ENCODE data around the gene VWA5B1. TPM values are rescaled to one million over a fixed set of nuclear protein-coding genes. Genes with fewer than 3 reads are reported as not detected.

The VWA5B1 gene
- 10 to 100 TPM in 1 of 2 donors, 1 to 10 TPM in 1; 2.2 to 10.4 TPM for total RNA-seq
- 1 to 10 TPM; 4.5 to 6.1 TPM for polyA plus RNA-seq (ENCODE audit: insufficient read length in 2 of 2)
- long read RNA-seq, donor 1 = 0 reads
- long read RNA-seq, donor 2 = 0 reads
- long read RNA-seq, donor 3 = 0 reads
- long read RNA-seq, donor 4 = 0 reads

GRCh38 chr1:20290624-20291597 is at the start of gene VWA5B1:
VWA5B1 (plus strand) TSS chr1:20290875; CDS start chr1:20310602, 19,727 bp downstream.
- H3K4me3 ChIP-seq (ENCODE audit: low read depth, low read length) = peak within 1 kb of the TSS; percentile 11
- H3K27ac ChIP-seq (ENCODE audit: low read depth, low read length) = no peak within 1 kb of the TSS
- H3K9me3 ChIP-seq (ENCODE audit: control insufficient read depth, insufficient read depth, low read length) = no peaks in the 10 kb centered on the region
- peaks cover 22% of the 10 kb centered on the region for H3K4me1 ChIP-seq (ENCODE audit: control insufficient read depth, insufficient read depth, low read length)
- H3K36me3 ChIP-seq (ENCODE audit: control insufficient read depth, insufficient read depth, low read length) = no peaks in the 10 kb centered on the region
- H3K27me3 ChIP-seq (ENCODE audit: control insufficient read depth, insufficient read depth, low read length) = peaks cover 7% of the 10 kb centered on the region
- WGBS (ENCODE audit: insufficient coverage) = 16% methylated on average over 16 of the region's 16 CpGs
- peak in 2 of 6 donors; percentile 73 to 76 for DNase-seq (ENCODE audit: low read depth in 4 of 6, low spot score in 6 of 6)

- Histone ChIP-seq H3K36me3 (ENCODE audit: control insufficient read depth, insufficient read depth, low read length) (no peaks in the 10 kb centered on the region), H3K4me1 (ENCODE audit: control insufficient read depth, insufficient read depth, low read length) (no peaks in the 10 kb centered on the region), H3K27me3 (ENCODE audit: control insufficient read depth, insufficient read depth, low read length) (no peaks in the 10 kb centered on the region), H3K9me3 (ENCODE audit: control insufficient read depth, insufficient read depth, low read length) (no peaks in the 10 kb centered on the region), H3K4me3 (ENCODE audit: low read depth, low read length) (no peak overlapping the region), H3K27ac (ENCODE audit: low read depth, low read length) (no peak overlapping the region)
- DNase-seq (ENCODE audit: low read depth in 4 of 6, low spot score in 6 of 6) = no peak
- 87% methylated on average over 30 of the region's 37 CpGs for WGBS (ENCODE audit: insufficient coverage)
These were observed 47.7 kb upstream of the VWA5B1 start for GRCh38 chr1:20242890-20243479.

- H3K27ac ChIP-seq (ENCODE audit: low read depth, low read length) = no peak overlapping the region
- no peaks in the 10 kb centered on the region for H3K4me1 ChIP-seq (ENCODE audit: control insufficient read depth, insufficient read depth, low read length)
- DNase-seq (ENCODE audit: low read depth in 4 of 6, low spot score in 6 of 6) = no peak
- H3K4me3 ChIP-seq (ENCODE audit: low read depth, low read length) = no peak overlapping the region
- WGBS (ENCODE audit: insufficient coverage) = 79% methylated on average over 3 of the region's 4 CpGs
- H3K27me3 ChIP-seq (ENCODE audit: control insufficient read depth, insufficient read depth, low read length) = no peaks in the 10 kb centered on the region
- no peaks in the 10 kb centered on the region for H3K9me3 ChIP-seq (ENCODE audit: control insufficient read depth, insufficient read depth, low read length)
- no peaks in the 10 kb centered on the region for H3K36me3 ChIP-seq (ENCODE audit: control insufficient read depth, insufficient read depth, low read length)
These were observed 41.6 kb upstream of the VWA5B1 start for GRCh38 chr1:20248971-20249612.

GRCh38 chr1:20250340-20250989 is 40.2 kb upstream of the VWA5B1 start:
- H3K36me3 ChIP-seq (ENCODE audit: control insufficient read depth, insufficient read depth, low read length) = no peaks in the 10 kb centered on the region
- no peaks in the 10 kb centered on the region for H3K27me3 ChIP-seq (ENCODE audit: control insufficient read depth, insufficient read depth, low read length)
- no peaks in the 10 kb centered on the region for H3K4me1 ChIP-seq (ENCODE audit: control insufficient read depth, insufficient read depth, low read length)
- no peak overlapping the region for H3K4me3 ChIP-seq (ENCODE audit: low read depth, low read length)
- H3K27ac ChIP-seq (ENCODE audit: low read depth, low read length) = no peak overlapping the region
- no peaks in the 10 kb centered on the region for H3K9me3 ChIP-seq (ENCODE audit: control insufficient read depth, insufficient read depth, low read length)
- WGBS (ENCODE audit: insufficient coverage) = 37% methylated on average over 3 of the region's 7 CpGs
- DNase-seq (ENCODE audit: low read depth in 4 of 6, low spot score in 6 of 6) = peak in 2 of 6 donors; percentile 42 to 56

GRCh38 chr1:20252587-20252986 is 38.1 kb upstream of the VWA5B1 start:
- no peaks in the 10 kb centered on the region for H3K36me3 ChIP-seq (ENCODE audit: control insufficient read depth, insufficient read depth, low read length)
- no peaks in the 10 kb centered on the region for H3K27me3 ChIP-seq (ENCODE audit: control insufficient read depth, insufficient read depth, low read length)
- WGBS (ENCODE audit: insufficient coverage) = 80% methylated on average over 1 of the region's 1 CpG
- H3K9me3 ChIP-seq (ENCODE audit: control insufficient read depth, insufficient read depth, low read length) = no peaks in the 10 kb centered on the region
- no peak overlapping the region for H3K27ac ChIP-seq (ENCODE audit: low read depth, low read length)
- no peak overlapping the region for H3K4me3 ChIP-seq (ENCODE audit: low read depth, low read length)
- DNase-seq (ENCODE audit: low read depth in 4 of 6, low spot score in 6 of 6) = no peak
- H3K4me1 ChIP-seq (ENCODE audit: control insufficient read depth, insufficient read depth, low read length) = no peaks in the 10 kb centered on the region

GRCh38 chr1:20255666-20256065 is 35.0 kb upstream of the VWA5B1 start:
- 38% methylated on average over 4 of the region's 7 CpGs for WGBS (ENCODE audit: insufficient coverage)
- peak in 1 of 6 donors; percentile 67 for DNase-seq (ENCODE audit: low read depth in 4 of 6, low spot score in 6 of 6)
- no peaks in the 10 kb centered on the region for H3K27me3 ChIP-seq (ENCODE audit: control insufficient read depth, insufficient read depth, low read length)
- H3K36me3 ChIP-seq (ENCODE audit: control insufficient read depth, insufficient read depth, low read length) = no peaks in the 10 kb centered on the region
- H3K27ac ChIP-seq (ENCODE audit: low read depth, low read length) = no peak overlapping the region
- no peaks in the 10 kb centered on the region for H3K9me3 ChIP-seq (ENCODE audit: control insufficient read depth, insufficient read depth, low read length)
- no peaks in the 10 kb centered on the region for H3K4me1 ChIP-seq (ENCODE audit: control insufficient read depth, insufficient read depth, low read length)
- H3K4me3 ChIP-seq (ENCODE audit: low read depth, low read length) = no peak overlapping the region

- 82% methylated on average over 2 of the region's 3 CpGs for WGBS (ENCODE audit: insufficient coverage)
- peak in 2 of 6 donors; percentile 24 to 34 for DNase-seq (ENCODE audit: low read depth in 4 of 6, low spot score in 6 of 6)
- no peak overlapping the region for H3K27ac ChIP-seq (ENCODE audit: low read depth, low read length)
- no peaks in the 10 kb centered on the region for H3K27me3 ChIP-seq (ENCODE audit: control insufficient read depth, insufficient read depth, low read length)
- H3K9me3 ChIP-seq (ENCODE audit: control insufficient read depth, insufficient read depth, low read length) = no peaks in the 10 kb centered on the region
- H3K36me3 ChIP-seq (ENCODE audit: control insufficient read depth, insufficient read depth, low read length) = no peaks in the 10 kb centered on the region
- no peak overlapping the region for H3K4me3 ChIP-seq (ENCODE audit: low read depth, low read length)
- no peaks in the 10 kb centered on the region for H3K4me1 ChIP-seq (ENCODE audit: control insufficient read depth, insufficient read depth, low read length)
These were observed 31.0 kb upstream of the VWA5B1 start for GRCh38 chr1:20259646-20260045.

- DNase-seq (ENCODE audit: low read depth in 4 of 6, low spot score in 6 of 6) = no peak
- H3K9me3 ChIP-seq (ENCODE audit: control insufficient read depth, insufficient read depth, low read length) = no peaks in the 10 kb centered on the region
- H3K27ac ChIP-seq (ENCODE audit: low read depth, low read length) = no peak overlapping the region
- 67% methylated on average over 5 of the region's 5 CpGs for WGBS (ENCODE audit: insufficient coverage)
- peaks cover 5% of the 10 kb centered on the region for H3K4me1 ChIP-seq (ENCODE audit: control insufficient read depth, insufficient read depth, low read length)
- H3K4me3 ChIP-seq (ENCODE audit: low read depth, low read length) = no peak overlapping the region
- H3K27me3 ChIP-seq (ENCODE audit: control insufficient read depth, insufficient read depth, low read length) = no peaks in the 10 kb centered on the region
- H3K36me3 ChIP-seq (ENCODE audit: control insufficient read depth, insufficient read depth, low read length) = no peaks in the 10 kb centered on the region
These were observed 29.6 kb upstream of the VWA5B1 start for GRCh38 chr1:20261095-20261494.
